VCaP (cell line): ENCODE measurements around the gene TRAK2.

Experiments used
- H3K27ac ChIP-seq: fragments of 450-650 bp; 2 replicates; pipeline ENCODE4 v1.5.1; 2017
- CTCF ChIP-seq: fragments of 450-650 bp; conservative IDR thresholded peaks from 2 replicates; pipeline ENCODE4 v1.5.1; 2017; ENCODE audit warnings: mild to moderate bottlenecking, moderate library complexity

The TRAK2 gene

GRCh38 chr2:201348758-201349157 lies 102.5 kb downstream of the TRAK2 start:
- H3K27ac ChIP-seq = no peak overlapping the region
- TF ChIP-seq CTCF = no peak

GRCh38 chr2:201347138-201347537 lies 104.1 kb downstream of the TRAK2 start:
- TF ChIP-seq CTCF = no peak
- no peak overlapping the region for H3K27ac ChIP-seq

- no peak for TF ChIP-seq CTCF
- H3K27ac ChIP-seq = no peak overlapping the region
These were observed 105.5 kb downstream of the TRAK2 start for GRCh38 chr2:201345625-201346213.

GRCh38 chr2:201344663-201345366 lies 106.4 kb downstream of the TRAK2 start:
- no peak overlapping the region for H3K27ac ChIP-seq
- 0 out of 2 replicates have a peak, but pooled peaks have one; percentile 4 for TF ChIP-seq CTCF

- no peak for TF ChIP-seq CTCF
- no peak overlapping the region for H3K27ac ChIP-seq
These were observed 107.7 kb downstream of the TRAK2 start for GRCh38 chr2:201343559-201343958.

GRCh38 chr2:201342923-201343322 lies 108.3 kb downstream of the TRAK2 start:
- no peak overlapping the region for H3K27ac ChIP-seq
- TF ChIP-seq CTCF = no peak

- no peak overlapping the region for H3K27ac ChIP-seq
These were observed 121.8 kb downstream of the TRAK2 start for GRCh38 chr2:201329409-201329808.

More at GRCh38 chr2:201329409-201329808, 121.8 kb downstream of the TRAK2 start:
- no peak for TF ChIP-seq CTCF
